ENCODE results near the gene SDHA.
A peak's percentile ranks its signal among the peaks of the same experiment; 100 is the strongest.

The SDHA gene

DNA sequence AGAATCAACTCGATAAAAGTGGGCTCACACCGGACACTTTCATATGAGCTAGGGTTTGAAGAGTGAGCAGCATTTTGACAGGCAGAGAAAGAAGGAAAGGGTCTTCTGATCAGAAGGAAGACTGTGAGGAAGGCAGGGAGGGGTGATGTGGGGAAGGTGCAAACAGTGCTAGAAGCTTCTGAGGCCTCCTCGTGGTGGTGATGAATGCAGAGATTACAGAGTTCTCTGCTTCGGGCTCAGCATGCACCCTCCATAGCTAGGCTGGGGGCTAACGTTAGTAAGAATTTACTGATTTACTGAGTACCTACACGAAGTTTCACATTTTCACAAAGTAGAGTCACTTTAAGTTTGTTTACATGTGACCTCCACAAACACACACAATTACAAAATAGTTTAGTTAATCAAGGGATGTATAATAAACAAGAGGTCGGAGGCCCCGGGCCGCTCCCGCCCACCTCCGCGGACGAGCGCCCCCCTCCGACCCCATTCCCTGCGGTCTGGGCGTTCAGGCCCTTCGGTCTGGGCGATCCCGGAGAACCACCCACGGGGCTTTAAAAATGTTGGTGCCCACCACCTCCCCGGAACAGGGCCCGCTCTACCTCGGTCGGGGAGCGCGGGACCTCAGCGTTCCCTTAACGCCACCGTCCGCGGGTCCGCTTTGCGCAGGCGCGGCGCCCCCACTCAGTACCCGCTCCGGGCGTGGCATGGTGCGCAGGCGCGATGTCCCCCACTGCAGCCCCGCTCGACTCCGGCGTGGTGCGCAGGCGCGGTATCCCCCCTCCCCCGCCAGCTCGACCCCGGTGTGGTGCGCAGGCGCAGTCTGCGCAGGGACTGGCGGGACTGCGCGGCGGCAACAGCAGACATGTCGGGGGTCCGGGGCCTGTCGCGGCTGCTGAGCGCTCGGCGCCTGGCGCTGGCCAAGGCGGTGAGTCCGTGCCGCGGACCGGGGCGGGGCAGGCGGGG is at the start of gene SDHA, which contains the start of gene CCDC127:
TSS of gene SDHA (plus strand) at position 827 of the 963 bp plus-strand sequence. CDS start at position 863, 36 bp downstream.
TSS of gene CCDC127 (minus strand) at position 660 of the 963 bp plus-strand sequence. CDS start 1,304 bp downstream, outside the sequence.
- peak; percentile 93 for DNase-seq

DNA sequence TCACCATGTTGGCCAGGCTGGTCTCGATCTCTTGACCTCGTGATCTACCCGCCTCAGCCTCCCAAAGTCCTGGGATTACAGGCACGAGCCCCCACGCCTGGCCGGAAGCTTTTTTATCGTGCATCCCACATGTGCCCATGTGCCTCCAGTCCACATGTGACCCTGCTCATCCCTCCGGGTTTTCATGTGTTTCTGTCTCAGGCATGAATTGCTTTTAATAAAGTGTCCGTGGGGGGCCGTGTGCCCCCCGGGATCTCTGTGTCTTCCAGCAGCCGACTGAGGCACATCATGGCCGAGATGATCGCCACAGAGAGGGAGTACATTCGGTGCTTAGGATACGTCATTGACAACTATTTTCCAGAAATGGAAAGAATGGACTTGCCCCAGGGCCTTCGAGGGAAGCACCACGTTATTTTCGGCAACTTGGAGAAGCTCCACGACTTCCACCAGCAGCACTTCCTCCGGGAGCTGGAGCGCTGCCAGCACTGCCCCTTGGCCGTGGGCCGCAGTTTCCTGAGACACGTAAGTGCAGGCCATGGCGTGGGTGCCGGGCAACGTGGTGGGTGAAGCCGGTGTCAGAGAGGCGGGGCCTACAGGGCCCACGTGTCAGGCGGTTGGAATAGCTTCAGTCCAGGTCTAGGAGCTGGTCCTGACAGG is 48.9 kb upstream of the SDHA start:
- DNase-seq, result no peak

DNA sequence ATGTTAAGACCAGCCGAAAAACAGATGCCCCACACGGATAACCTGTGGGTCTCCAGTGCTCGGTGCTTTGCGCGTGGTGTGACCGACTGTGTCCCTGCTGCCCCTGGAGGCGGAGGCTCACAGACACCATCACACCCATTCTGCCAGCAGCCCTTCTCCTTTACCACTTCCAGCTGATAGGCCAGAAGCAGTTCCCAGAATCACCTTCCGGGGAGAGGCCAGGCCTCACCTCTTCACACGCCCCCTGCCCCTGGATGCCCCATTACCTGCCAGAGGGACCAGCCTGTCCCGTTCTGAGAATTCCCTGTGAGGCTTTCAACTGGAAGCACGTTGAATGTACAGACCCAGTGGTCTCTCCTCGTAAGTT is 48.4 kb upstream of the SDHA start:
- DNase-seq, result no peak

DNA sequence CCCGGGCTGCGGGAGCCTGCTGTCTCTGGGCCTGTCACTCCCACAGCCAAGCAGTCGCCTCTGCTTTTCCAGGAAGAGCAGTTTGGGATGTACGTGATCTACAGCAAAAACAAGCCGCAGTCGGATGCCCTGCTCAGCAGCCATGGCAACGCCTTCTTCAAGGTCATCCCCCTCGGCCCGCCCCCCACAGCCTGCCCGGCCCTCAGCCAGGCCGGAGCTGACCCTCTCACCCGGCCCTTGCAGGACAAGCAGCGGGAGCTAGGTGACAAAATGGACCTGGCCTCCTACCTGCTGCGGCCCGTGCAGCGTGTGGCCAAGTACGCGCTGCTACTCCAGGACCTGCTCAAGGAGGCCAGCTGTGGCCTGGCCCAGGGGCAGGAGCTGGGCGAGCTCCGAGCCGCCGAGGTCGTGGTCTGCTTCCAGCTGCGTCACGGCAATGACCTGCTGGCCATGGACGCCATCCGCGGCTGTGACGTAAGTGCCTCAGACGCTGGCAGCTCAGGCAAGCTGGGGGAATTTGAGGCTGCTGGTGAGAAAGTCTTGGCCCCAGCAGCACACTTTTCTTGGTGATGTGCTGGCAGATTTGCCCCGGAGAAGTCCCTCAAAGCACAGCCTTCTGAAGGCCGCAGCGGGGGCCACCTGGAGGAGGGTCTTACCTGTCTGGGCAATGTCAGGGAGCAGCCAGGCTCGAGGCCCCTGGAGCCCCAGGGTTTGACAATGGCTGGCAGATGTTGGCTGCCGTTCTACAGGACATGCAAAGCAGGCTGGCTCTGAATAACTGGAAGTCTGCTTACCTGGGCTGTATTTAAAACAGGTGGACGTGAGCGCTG is 46.9 kb upstream of the SDHA start:
- DNase-seq, result no peak

DNA sequence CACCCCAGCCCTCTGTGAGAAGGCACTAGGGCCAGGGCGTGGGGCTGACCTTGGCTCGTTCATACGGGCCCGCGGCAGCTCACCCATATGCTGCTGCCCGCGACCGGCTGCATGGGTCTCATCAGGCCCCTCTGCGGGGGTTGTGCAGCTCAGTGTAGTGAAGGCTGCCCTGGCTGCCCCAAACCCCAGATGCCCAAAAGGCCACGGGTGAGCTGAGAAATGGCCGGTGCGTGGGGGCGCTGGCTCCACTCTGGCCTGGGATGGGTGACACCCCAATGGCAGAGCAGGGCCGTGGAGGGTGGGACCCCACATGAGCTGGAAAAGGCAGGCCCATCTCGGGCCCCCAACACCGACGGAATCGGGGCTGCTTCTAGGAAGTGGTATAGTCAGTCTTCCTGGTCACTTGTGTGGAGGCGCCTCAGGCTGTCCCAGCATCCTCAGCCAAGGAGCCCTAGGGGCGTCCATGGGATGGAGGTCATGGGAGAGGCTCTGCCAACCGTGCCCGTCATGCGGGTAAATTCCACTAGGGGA is 46.3 kb upstream of the SDHA start:
- no peak for DNase-seq

DNA sequence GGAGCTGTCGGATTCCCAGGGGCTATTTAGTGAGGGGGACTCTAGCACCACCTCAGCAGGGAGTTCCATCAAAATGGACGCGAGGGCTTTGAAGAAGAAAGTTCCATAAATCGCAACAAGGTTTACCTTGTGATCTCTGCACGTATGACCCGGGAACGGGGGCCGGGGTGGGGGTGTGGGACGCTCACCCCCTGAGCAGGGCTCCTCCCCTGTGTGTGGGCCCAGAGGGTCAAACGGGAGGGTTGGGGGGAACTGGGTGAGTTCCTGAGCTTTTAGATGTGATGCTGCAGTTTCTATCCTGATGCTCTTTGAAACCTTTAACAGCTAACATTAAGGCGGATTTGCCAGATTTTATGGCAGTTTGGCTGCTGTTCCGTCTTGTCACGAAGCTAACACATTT is 45.7 kb upstream of the SDHA start:
- DNase-seq, result no peak

DNA sequence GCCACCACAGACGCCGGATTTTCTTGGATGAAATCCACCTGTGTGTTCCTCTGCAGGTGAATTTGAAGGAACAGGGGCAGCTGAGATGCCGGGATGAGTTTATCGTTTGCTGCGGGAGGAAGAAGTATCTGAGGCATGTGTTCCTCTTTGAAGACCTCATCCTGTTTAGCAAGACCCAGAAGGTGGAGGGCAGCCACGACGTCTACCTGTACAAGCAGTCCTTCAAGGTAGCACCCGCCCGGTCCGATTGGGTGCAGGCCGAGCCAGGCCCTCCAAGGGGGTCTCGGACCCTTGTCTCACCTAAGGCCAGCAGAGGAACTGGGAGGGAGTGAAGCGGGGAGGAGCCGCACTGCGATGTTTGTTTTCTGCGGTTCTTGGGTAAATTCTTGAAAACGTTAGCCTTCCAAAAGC is 45.3 kb upstream of the SDHA start:
- DNase-seq, result no peak

DNA sequence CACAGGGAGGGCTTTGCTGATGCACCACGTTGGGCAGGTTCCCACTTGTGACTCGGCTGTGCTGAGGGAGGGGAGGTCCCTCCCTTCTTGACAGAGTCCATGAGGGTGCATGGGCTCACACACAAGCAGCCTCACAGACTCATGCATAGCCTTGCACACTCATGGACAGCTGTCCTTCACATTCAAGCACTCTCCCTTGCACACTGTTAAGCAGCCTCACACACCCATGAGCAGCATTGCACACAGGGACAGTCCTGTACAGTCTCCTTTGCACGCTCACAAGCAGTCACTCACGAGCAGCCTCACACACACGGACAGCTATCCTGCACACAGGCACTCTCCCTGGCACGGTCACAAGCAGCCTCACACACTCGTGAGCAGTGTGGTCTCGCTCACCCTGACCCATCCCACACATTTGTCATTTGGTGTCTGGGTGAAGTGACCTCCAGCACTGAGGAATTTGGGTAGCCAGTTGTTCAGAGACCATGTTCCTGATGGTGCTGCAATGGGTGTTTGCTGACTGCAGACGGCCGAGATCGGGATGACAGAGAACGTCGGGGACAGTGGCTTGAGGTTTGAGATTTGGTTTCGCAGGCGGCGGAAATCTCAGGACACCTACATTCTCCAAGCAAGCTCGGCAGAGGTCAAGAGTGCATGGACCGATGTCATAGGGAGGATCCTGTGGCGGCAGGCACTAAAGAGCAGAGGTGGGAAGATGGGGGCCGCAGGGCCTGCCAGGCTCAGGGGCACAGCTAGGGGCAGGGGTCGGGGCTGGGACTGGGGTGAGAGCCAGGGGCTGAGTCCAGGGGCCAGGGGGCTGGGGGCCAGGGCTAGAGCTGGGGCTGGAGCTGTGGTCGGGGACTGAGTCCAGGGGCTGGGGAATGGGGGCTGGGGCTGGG is 44.5 kb upstream of the SDHA start:
- DNase-seq, result no peak

DNA sequence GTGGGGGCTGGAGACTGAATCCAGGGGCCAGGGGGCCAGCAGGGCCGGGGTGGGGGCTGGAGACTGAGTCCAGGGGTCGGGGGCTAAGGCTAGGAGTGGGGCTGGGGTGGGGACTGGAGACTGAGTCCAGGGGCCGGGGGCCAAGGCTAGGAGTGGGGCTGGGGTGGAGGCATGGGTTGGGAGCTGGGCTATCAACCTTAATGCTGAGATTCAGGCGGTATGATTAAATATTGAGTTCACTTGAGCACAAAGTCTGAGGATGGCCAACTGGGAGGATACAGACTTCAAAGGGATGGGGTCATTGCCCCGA is 43.9 kb upstream of the SDHA start:
- DNase-seq, result no peak

DNA sequence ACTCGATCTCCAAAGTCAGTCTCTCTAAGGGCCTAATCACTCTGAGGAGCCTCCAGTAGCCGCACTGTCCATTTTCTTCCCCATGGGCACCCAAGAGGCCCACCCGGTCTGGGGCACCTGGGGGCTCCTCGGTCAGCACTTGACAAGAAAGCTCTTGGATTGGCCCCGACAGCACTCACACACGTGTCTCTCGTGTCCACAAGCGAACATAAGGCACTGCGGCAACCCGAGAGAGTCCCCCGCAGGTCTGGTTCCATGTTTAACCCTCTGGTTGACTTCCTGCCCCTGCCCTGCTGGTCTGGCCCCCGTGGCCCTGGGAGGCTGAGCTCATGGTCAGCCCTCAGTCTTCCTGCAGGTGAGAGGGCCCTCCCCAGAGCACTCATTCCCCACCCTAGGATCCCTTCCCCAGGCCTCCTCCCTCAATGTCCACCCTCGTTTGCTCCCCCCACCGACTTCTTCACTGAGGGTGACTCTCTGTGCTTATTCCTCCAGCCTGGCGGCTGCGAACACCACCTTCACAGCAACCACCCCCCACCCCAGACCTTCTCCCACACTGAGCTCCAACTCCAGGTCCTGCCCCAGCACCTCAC is 43.1 kb upstream of the SDHA start:
- DNase-seq, result no peak

DNA sequence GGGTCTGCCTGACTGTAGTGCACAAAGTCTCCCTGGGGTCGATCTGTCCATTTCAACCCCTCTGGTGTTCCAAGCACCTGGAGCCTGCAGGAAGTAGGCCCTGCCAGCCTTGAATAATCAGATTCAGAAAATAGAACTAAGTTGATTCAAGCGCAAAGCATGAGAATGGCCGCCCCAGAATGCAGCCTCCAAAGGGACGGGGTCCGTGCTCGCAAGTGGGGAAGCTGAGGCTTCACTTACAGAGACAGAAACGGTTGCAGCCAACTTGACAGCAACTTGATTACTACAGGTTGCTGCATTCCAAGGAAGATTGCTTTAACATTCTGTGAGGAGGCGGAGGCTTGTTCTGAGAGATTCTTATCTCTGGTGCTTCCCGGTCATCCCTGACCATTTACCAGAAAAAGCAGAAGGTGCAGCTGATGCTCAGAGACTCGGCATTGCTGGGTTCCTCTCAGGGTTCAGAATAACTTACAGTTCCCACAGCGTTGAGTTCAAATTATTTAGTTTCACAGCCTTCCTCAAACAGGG is 41.8 kb upstream of the SDHA start:
- DNase-seq, result no peak

DNA sequence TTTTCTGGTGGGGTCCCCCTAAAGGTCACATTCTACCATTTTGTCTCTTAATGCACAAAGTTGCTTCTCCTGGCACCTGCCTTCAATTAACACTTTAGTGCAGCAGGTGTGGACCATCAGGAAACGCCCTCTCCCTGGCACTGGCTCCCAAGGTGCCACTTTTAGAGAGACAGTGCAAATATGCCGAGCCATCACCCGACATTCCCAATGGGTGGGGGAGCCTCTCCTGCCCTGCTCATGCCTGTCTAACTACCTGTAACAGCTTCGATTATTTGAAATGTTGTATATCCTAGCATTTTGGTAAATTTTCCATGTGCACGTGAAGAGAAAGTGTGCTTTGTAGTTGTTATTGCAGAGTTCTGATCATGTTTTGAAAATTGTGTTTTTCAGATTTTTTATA is 40.0 kb upstream of the SDHA start:
- DNase-seq, result peak; percentile 30

DNA sequence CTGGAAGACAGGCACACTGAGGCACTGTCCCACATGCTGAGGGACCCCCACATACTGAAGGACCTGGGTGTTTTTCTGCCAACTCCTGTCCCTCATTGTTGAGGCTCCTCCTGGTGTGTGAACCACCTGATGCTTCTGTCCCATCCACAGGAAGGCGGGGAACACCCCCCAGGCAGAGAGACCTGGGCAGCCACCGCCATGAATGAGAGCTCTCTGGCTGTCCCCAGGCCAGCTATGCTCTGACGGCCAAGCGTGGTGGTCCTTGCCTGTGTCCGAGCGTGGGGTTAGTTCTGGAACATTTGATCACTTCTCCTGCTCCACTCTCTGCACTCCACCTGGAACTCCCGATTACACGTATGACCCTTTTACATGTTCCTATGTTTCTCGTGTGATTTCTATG is 38.7 kb upstream of the SDHA start:
- no peak for DNase-seq

DNA sequence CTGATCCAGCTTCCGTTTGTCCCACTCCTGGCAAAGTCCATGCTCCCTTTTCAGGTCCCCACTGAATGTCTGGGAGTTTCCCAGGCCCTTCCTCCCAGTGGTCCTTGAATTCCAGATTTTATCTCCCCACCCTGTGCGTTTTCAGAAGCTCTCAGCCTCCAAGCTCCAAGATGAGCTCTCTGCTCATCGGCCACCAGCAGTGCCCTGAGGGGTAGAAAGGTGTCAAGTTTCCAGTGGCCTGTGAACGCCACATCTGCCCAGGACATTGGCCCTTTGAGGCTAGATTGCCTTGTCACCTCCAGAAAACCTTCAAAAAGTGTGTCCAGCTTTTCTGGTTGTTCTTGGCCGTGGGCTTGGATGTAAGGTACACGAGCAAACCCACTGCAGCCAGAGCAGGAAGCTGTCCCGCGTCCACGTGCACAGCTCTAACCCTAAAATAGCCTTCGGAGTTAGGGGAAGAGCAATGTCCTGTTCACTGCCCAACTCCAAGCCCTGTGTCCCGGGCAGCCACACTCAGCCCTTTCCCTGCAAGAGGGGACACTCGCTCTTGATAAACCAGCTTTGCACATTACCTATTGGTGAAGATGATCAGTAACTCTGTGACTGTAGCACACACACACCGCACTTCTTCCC is 37.7 kb upstream of the SDHA start:
- no peak for DNase-seq

DNA sequence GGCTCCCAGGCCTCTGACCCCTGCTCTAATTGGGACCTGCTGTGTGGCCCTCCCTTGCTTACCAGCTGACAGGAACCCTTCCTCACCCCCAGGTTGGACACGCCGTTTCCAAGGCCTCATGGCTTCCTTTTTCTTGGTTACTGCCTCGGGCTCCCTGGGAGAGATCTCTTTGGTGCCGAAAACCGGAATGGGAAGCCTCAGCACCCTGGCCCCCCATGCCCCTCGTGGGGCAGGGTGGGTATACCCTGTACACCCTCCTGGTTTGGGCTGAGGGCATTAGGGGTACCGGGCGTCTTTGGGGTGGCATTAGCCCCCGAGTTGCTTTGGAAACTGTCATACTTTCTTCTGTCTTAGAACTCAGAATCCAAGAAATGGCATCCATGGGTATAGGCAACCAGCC is 37.0 kb upstream of the SDHA start:
- DNase-seq, result no peak

DNA sequence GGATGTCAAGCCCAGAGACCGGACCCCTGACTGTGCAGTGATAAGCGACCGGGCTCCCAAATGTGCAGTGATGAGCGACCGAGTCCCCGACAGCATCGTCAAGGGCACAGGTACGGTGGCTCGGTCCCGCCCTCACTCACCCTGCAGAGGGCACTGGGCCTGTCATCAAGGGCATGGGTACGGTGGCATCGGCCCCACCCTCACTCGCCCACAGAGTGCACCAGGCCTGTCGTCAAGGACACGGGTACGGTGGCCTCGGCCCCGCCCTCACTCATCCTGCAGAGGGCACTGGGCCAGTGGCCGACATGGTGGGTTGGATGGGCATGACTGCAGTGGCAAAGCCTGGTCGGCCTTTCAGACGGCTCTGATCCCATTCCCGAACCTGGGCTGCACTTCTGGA is 36.6 kb upstream of the SDHA start:
- no peak for DNase-seq

DNA sequence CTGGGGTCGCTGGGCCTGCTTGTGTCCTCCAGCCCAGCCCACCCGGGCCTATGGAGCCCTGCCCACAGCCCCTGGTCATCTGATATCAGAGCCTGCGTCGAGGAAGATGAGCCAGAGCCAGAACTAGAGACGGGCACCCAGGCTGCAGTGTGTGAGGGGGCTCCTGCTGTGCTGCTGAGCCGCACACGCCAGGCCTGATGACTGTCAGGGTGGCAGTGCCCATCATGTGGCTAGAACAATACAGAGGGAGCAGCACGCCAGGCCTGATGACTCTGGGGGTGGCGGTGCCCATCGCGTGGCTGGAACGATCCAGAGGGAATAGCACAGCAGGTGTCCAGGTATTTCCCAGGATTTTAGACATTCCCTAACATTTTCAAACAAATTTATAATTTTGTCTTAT is 36.0 kb upstream of the SDHA start:
- DNase-seq, result no peak

DNA sequence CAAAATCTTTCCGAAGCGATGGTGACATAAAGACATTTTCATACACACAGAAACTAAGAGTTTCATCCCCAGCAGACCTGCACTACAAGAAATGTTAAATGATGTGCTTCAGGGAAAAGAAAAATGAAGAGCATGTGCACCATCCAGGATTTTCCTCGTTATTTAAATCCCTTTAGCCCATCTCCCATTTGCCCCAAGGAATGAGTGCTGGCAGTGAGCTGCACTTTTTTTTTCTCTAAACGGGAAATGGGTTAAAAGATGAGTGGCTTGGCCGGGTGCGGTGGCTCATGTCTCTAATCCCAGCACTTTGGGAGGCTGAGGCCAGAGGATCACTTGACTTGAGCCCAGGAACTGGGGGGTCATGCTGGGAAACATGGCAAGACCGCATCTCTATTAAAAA is 33.6 kb upstream of the SDHA start:
- DNase-seq, result no peak

DNA sequence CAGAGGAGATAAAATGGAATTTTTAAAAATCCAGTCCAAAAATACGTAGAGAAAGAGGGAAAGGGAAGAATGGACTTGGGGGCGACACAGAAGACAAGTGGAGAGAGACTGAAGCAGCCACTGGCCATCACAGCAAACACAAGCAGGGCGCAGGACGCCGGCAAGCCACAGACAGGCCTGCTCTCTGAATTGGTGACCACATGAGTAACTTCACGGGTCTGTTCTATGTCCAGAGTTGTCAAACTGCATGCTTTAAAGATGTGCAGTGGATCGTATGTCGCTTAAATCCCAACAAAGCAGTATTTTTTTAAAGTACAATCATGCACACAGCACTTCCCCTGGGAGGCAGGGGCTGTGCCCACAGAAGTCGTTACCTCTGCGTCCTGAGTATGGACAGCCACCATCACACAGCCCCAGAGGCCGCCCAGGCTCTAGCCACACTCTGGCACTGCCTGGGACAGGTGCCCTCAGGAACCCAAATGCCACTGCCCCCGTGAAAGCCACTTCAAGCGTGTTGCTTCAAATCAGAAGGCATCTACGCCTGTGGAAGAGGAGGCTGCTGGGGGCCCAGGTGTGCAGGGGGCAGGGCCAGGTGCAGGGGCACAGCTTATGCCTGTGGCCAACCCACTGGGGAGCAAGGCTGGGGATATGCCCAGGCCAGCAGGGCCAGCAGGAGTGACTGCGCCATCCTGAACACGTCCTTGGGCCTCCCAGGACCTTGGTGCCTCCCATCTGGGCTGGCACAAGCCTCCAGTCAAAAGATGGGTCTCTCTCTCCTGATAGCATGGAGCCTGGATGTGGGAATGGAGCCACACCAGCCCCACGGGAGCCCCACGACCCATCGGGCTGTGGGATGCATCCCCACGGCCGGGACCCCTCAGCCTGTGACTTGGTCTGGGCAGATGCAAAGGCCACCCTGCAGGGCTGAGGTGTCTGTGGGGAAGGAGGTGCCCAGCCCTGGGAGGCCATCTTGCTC is 32.7 kb upstream of the SDHA start:
- no peak for DNase-seq
